ENCODE data around the gene CELF4.

- TF ChIP-seq, protein P1, sequence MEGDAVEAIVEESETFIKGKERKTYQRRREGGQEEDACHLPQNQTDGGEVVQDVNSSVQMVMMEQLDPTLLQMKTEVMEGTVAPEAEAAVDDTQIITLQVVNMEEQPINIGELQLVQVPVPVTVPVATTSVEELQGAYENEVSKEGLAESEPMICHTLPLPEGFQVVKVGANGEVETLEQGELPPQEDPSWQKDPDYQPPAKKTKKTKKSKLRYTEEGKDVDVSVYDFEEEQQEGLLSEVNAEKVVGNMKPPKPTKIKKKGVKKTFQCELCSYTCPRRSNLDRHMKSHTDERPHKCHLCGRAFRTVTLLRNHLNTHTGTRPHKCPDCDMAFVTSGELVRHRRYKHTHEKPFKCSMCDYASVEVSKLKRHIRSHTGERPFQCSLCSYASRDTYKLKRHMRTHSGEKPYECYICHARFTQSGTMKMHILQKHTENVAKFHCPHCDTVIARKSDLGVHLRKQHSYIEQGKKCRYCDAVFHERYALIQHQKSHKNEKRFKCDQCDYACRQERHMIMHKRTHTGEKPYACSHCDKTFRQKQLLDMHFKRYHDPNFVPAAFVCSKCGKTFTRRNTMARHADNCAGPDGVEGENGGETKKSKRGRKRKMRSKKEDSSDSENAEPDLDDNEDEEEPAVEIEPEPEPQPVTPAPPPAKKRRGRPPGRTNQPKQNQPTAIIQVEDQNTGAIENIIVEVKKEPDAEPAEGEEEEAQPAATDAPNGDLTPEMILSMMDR (IDR thresholded peaks at IDR 0.05) = no peak
- TF ChIP-seq POLR2A (IDR thresholded peaks at IDR 0.05) = no peak
Measured at GRCh38 chr18:37561986-37562385, 3.6 kb downstream of the CELF4 start.

Measured in body of pancreas (tissue), 4 donors.